ENCODE measurements around the gene NR2F1-AS1.

The NR2F1-AS1 gene

DNA sequence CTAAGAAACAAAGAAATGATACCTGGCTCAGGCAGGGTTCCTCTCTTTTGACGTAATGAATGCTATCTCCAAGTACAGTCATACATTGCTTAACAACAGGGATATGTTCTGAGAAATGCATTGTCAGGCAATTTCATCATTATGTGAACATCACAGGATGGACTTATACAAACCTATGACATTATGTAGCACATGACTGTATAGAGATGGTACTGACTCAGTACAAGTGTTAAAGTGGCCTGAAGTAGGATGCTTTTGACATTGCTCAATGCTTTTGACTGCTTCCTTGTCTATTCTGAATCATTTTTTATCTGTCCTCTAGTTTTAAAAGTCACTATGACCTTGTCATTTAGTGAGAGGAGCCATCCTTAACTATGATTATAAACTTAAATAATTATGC, 147.6 kb downstream of the NR2F1-AS1 start:
- H3K14ac ChIP-seq (ENCODE audit: low read length), result no peak overlapping the region
- no CpG with 5 or more reads among the region's 1 CpG for WGBS (ENCODE audit: extremely low coverage, insufficient coverage, insufficient read length)
- no peak overlapping the region for H4K12ac ChIP-seq (ENCODE audit: low read depth, low read length)
- no peak overlapping the region for H3K4me2 ChIP-seq (ENCODE audit: low read length)
- H2BK5ac ChIP-seq (ENCODE audit: low read depth, low read length, poor library complexity), result no peak overlapping the region
- H3K79me2 ChIP-seq (ENCODE audit: control insufficient read depth, insufficient read depth, low read length, poor library complexity), result no peaks in the 10 kb centered on the region
- no peak overlapping the region for H3K4ac ChIP-seq (ENCODE audit: low read depth, low read length)
- no peak overlapping the region for H3K4me3 ChIP-seq (ENCODE audit: low read depth, low read length)
- no peak overlapping the region for H3K18ac ChIP-seq (ENCODE audit: low read length)
- H3K23ac ChIP-seq (ENCODE audit: low read length), result no peak overlapping the region
- H2AFZ ChIP-seq (ENCODE audit: insufficient read depth, low read length, poor library complexity), result no peak overlapping the region
- H4K91ac ChIP-seq (ENCODE audit: low read depth, low read length), result no peak overlapping the region
- no peak overlapping the region for H2BK12ac ChIP-seq (ENCODE audit: low read length)
- H3K9ac ChIP-seq (ENCODE audit: low read length), result no peak overlapping the region
- no peak overlapping the region for H2BK120ac ChIP-seq (ENCODE audit: insufficient read depth, low read length, poor library complexity)
- H3K27ac ChIP-seq (ENCODE audit: low read depth, low read length), result no peak overlapping the region
- H3K79me1 ChIP-seq (ENCODE audit: low read length), result no peaks in the 10 kb centered on the region
- H3K36me3 ChIP-seq (ENCODE audit: control insufficient read depth in 1 of 2, insufficient read depth in 2 of 2, low read length in 2 of 2), result no peaks in the 10 kb centered on the region
- H3K9me3 ChIP-seq (ENCODE audit: insufficient read depth, low read depth, low read length), result no peaks in the 10 kb centered on the region
- H3K4me1 ChIP-seq (ENCODE audit: control insufficient read depth in 1 of 2, insufficient read depth in 2 of 2, low read length in 2 of 2), result no peaks in the 10 kb centered on the region
- no peaks in the 10 kb centered on the region for H3K27me3 ChIP-seq (ENCODE audit: insufficient read depth, low read length)
- peak in 1 of 2 donors; percentile 48 for DNase-seq
- H4K8ac ChIP-seq (ENCODE audit: low read depth, low read length), result no peak overlapping the region
- no peak overlapping the region for H2AK5ac ChIP-seq (ENCODE audit: low read length)

DNA sequence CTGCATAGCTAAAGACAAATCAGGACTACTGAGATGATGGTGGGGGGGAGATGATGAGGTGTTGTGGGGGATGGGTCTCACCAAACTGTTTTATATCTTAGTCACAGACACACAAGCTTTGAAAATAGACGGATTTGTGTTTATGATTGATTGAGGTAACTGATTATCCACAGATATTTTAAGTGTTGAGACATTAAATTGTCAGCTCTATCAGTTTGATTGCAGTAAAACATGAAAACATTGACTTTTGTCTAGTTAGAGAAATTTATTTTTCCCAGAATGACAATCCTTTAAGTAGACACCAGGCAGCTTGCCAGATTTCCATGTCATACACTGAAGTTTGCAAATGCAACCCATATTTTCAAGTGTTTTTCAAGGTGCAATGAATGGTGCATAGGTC, 149.8 kb downstream of the NR2F1-AS1 start:
- H3K27me3 ChIP-seq (ENCODE audit: insufficient read depth, low read length), result no peaks in the 10 kb centered on the region
- no CpG with 5 or more reads among the region's 1 CpG for WGBS (ENCODE audit: extremely low coverage, insufficient coverage, insufficient read length)

DNA sequence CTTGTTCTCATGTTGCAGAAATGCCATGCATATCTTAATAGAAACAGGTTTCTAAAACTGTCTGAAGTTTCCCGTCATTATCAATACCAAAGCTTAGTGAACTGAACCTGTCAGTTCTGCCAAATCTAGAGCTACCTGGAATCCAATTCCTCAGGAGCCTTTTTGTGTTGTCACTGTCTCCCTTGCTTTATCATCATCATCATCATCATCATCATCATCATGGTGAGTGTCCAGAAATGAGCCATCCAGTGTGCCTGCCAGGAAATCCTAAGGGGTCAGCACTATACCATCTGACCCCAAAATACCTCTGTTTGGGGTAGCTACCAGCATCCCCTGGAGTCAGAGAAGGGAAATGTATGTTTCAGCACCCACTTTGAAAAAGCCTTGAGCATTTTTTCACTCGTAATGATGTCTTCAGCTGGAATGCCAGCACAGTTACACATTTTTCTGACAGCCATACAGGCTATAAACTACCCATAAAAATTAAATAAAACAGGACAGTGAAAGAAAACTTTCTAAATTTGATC, 150.3 kb downstream of the NR2F1-AS1 start:
- no peak overlapping the region for H3K9ac ChIP-seq (ENCODE audit: low read length)
- no peak overlapping the region for H3K18ac ChIP-seq (ENCODE audit: low read length)
- H4K12ac ChIP-seq (ENCODE audit: low read depth, low read length), result no peak overlapping the region
- no peak overlapping the region for H3K23ac ChIP-seq (ENCODE audit: low read length)
- H2AK5ac ChIP-seq (ENCODE audit: low read length), result no peak overlapping the region
- no peak overlapping the region for H4K8ac ChIP-seq (ENCODE audit: low read depth, low read length)
- no peak overlapping the region for H4K91ac ChIP-seq (ENCODE audit: low read depth, low read length)
- H3K27ac ChIP-seq (ENCODE audit: low read depth, low read length), result no peak overlapping the region
- no peaks in the 10 kb centered on the region for H3K79me2 ChIP-seq (ENCODE audit: control insufficient read depth, insufficient read depth, low read length, poor library complexity)
- H3K4ac ChIP-seq (ENCODE audit: low read depth, low read length), result no peak overlapping the region
- no peaks in the 10 kb centered on the region for H3K79me1 ChIP-seq (ENCODE audit: low read length)
- no peak overlapping the region for H2BK120ac ChIP-seq (ENCODE audit: insufficient read depth, low read length, poor library complexity)
- no peak overlapping the region for H3K4me2 ChIP-seq (ENCODE audit: low read length)
- no CpG with 5 or more reads among the region's 2 CpGs for WGBS (ENCODE audit: extremely low coverage, insufficient coverage, insufficient read length)
- no peak for DNase-seq
- no peaks in the 10 kb centered on the region for H3K9me3 ChIP-seq (ENCODE audit: insufficient read depth, low read depth, low read length)
- H3K4me3 ChIP-seq (ENCODE audit: low read depth, low read length), result no peak overlapping the region
- no peaks in the 10 kb centered on the region for H3K27me3 ChIP-seq (ENCODE audit: insufficient read depth, low read length)
- H2AFZ ChIP-seq (ENCODE audit: insufficient read depth, low read length, poor library complexity), result no peak overlapping the region
- no peak overlapping the region for H2BK12ac ChIP-seq (ENCODE audit: low read length)
- H3K14ac ChIP-seq (ENCODE audit: low read length), result no peak overlapping the region
- H3K36me3 ChIP-seq (ENCODE audit: control insufficient read depth in 1 of 2, insufficient read depth in 2 of 2, low read length in 2 of 2), result no peaks in the 10 kb centered on the region
- no peak overlapping the region for H2BK5ac ChIP-seq (ENCODE audit: low read depth, low read length, poor library complexity)
- no peaks in the 10 kb centered on the region for H3K4me1 ChIP-seq (ENCODE audit: control insufficient read depth in 1 of 2, insufficient read depth in 2 of 2, low read length in 2 of 2)

More for the DNA sequence above, 149.8 kb downstream of the NR2F1-AS1 start:
- no peak overlapping the region for H2BK12ac ChIP-seq (ENCODE audit: low read length)
- H3K36me3 ChIP-seq (ENCODE audit: control insufficient read depth in 1 of 2, insufficient read depth in 2 of 2, low read length in 2 of 2), result no peaks in the 10 kb centered on the region
- DNase-seq, result no peak
- no peak overlapping the region for H3K18ac ChIP-seq (ENCODE audit: low read length)
- no peak overlapping the region for H3K27ac ChIP-seq (ENCODE audit: low read depth, low read length)
- no peak overlapping the region for H3K4me3 ChIP-seq (ENCODE audit: low read depth, low read length)
- no peaks in the 10 kb centered on the region for H3K9me3 ChIP-seq (ENCODE audit: insufficient read depth, low read depth, low read length)
- no peak overlapping the region for H4K91ac ChIP-seq (ENCODE audit: low read depth, low read length)
- no peak overlapping the region for H3K9ac ChIP-seq (ENCODE audit: low read length)
- no peaks in the 10 kb centered on the region for H3K4me1 ChIP-seq (ENCODE audit: control insufficient read depth in 1 of 2, insufficient read depth in 2 of 2, low read length in 2 of 2)
- H2AK5ac ChIP-seq (ENCODE audit: low read length), result no peak overlapping the region
- no peak overlapping the region for H3K14ac ChIP-seq (ENCODE audit: low read length)
- no peak overlapping the region for H4K12ac ChIP-seq (ENCODE audit: low read depth, low read length)
- no peak overlapping the region for H3K4me2 ChIP-seq (ENCODE audit: low read length)
- no peak overlapping the region for H3K4ac ChIP-seq (ENCODE audit: low read depth, low read length)
- no peaks in the 10 kb centered on the region for H3K79me1 ChIP-seq (ENCODE audit: low read length)
- no peak overlapping the region for H2AFZ ChIP-seq (ENCODE audit: insufficient read depth, low read length, poor library complexity)
- no peak overlapping the region for H4K8ac ChIP-seq (ENCODE audit: low read depth, low read length)
- no peak overlapping the region for H3K23ac ChIP-seq (ENCODE audit: low read length)
- no peak overlapping the region for H2BK5ac ChIP-seq (ENCODE audit: low read depth, low read length, poor library complexity)
- no peak overlapping the region for H2BK120ac ChIP-seq (ENCODE audit: insufficient read depth, low read length, poor library complexity)
- no peaks in the 10 kb centered on the region for H3K79me2 ChIP-seq (ENCODE audit: control insufficient read depth, insufficient read depth, low read length, poor library complexity)

DNA sequence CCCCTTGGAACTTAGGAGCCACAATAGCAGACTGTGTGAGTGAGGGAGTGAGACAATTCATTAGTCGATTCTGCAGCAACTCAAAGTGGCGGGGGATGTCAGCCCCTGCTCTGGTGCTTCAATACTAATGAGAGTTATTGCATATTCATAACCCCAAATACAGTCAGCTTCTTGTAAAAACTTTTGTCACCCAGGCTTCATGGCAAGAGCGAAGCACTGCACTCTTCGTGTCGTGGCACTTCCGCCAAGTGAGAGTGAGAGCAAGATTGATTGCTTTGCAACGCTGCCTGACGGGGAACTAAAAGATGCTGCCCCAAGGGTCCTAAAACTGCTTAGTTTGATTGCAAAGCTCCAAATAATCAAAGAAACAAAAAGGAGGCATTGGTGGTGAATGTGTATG, 150.9 kb downstream of the NR2F1-AS1 start:
- no CpG with 5 or more reads among the region's 8 CpGs for WGBS (ENCODE audit: extremely low coverage, insufficient coverage, insufficient read length)
- no peak overlapping the region for H3K4ac ChIP-seq (ENCODE audit: low read depth, low read length)
- no peak overlapping the region for H3K4me2 ChIP-seq (ENCODE audit: low read length)

More for the DNA sequence above, 150.9 kb downstream of the NR2F1-AS1 start:
- no peak overlapping the region for H4K91ac ChIP-seq (ENCODE audit: low read depth, low read length)
- H2AK5ac ChIP-seq (ENCODE audit: low read length), result no peak overlapping the region
- no peak overlapping the region for H2BK5ac ChIP-seq (ENCODE audit: low read depth, low read length, poor library complexity)
- H3K79me2 ChIP-seq (ENCODE audit: control insufficient read depth, insufficient read depth, low read length, poor library complexity), result no peaks in the 10 kb centered on the region
- no peak overlapping the region for H2BK120ac ChIP-seq (ENCODE audit: insufficient read depth, low read length, poor library complexity)
- no peak overlapping the region for H3K9ac ChIP-seq (ENCODE audit: low read length)
- H3K23ac ChIP-seq (ENCODE audit: low read length), result no peak overlapping the region
- H4K12ac ChIP-seq (ENCODE audit: low read depth, low read length), result no peak overlapping the region
- H3K4me3 ChIP-seq (ENCODE audit: low read depth, low read length), result no peak overlapping the region
- no peaks in the 10 kb centered on the region for H3K9me3 ChIP-seq (ENCODE audit: insufficient read depth, low read depth, low read length)
- H3K4me1 ChIP-seq (ENCODE audit: control insufficient read depth in 1 of 2, insufficient read depth in 2 of 2, low read length in 2 of 2), result no peaks in the 10 kb centered on the region
- no peak overlapping the region for H4K8ac ChIP-seq (ENCODE audit: low read depth, low read length)
- no peak for DNase-seq
- no peak overlapping the region for H3K27ac ChIP-seq (ENCODE audit: low read depth, low read length)
- no peaks in the 10 kb centered on the region for H3K36me3 ChIP-seq (ENCODE audit: control insufficient read depth in 1 of 2, insufficient read depth in 2 of 2, low read length in 2 of 2)
- no peak overlapping the region for H3K18ac ChIP-seq (ENCODE audit: low read length)
- no peaks in the 10 kb centered on the region for H3K27me3 ChIP-seq (ENCODE audit: insufficient read depth, low read length)
- no peak overlapping the region for H2AFZ ChIP-seq (ENCODE audit: insufficient read depth, low read length, poor library complexity)
- H2BK12ac ChIP-seq (ENCODE audit: low read length), result no peak overlapping the region
- H3K79me1 ChIP-seq (ENCODE audit: low read length), result no peaks in the 10 kb centered on the region
- no peak overlapping the region for H3K14ac ChIP-seq (ENCODE audit: low read length)
